IMR-90 (cell line): ENCODE results near the gene PTPN5.

Experiments used
- CTCF ChIP-seq: conservative IDR thresholded peaks from 2 replicates; pipeline ENCODE4 v1.5.1; 2012; ENCODE audit warnings: mild to moderate bottlenecking, low read depth, low read length, improper control_type of control experiment
- ELK1 ChIP-seq: fragments of 150-350 bp; IDR thresholded peaks from 2 replicates; pipeline ENCODE4 v1.6.1; 2016; ENCODE audit warnings: low read depth, mild to moderate bottlenecking, low read length, moderate library complexity, borderline replicate concordance
- MAZ ChIP-seq: IDR thresholded peaks from 2 replicates; pipeline ENCODE4 v1.6.1; 2012; ENCODE audit warnings: low read depth, mild to moderate bottlenecking, low read length, improper control_type of control experiment, moderate library complexity, borderline replicate concordance
- POLR2A ChIP-seq: IDR thresholded peaks from 2 replicates; pipeline ENCODE4 v1.6.1; 2012; ENCODE audit warnings: mild to moderate bottlenecking, low read depth, low read length
- RAD21 ChIP-seq: IDR thresholded peaks from 2 replicates; pipeline ENCODE4 v1.6.1; 2012; ENCODE audit warnings: low read length, improper control_type of control experiment
- RCOR1 ChIP-seq: IDR thresholded peaks from 2 replicates; pipeline ENCODE4 v1.6.1; 2012; ENCODE audit warnings: mild to moderate bottlenecking, low read length, improper control_type of control experiment; ENCODE audit not compliant: insufficient replicate concordance
- SMC3 ChIP-seq: fragments of 150-350 bp; IDR thresholded peaks from 2 replicates; pipeline ENCODE4 v1.6.1; 2016; ENCODE audit warnings: low read depth, mild to moderate bottlenecking, antibody characterized with exemption, low read length, moderate library complexity

- TF ChIP-seq POLR2A (no peak), CTCF (no peak), RAD21 (no peak), RCOR1 (no peak), MAZ (no peak), SMC3 (no peak), ELK1 (no peak)
Observed at GRCh38 chr11:18771266-18772035, 20.1 kb downstream of the PTPN5 start.
